Brain microvascular endothelial cell (primary cell): ENCODE results near the gene CLEC4G.
"Not testable (repeated sequence)": the region's sequence is repeated elsewhere in the genome, so short reads cannot be mapped to it uniquely, and the experiment has no call there.

Source experiments
- DNase-seq: peaks from one replicate; pipeline ENCODE4 v3.0.0-alpha.2; 2020
- H3K27ac ChIP-seq: fragments of 250-450 bp; sonication (Bioruptor Pico); 2 replicates; pipeline ENCODE4 v1.5.1; 2020; ENCODE audit warnings: mild to moderate bottlenecking, moderate library complexity
- H3K27me3 ChIP-seq: fragments of 250-450 bp; sonication (Bioruptor Pico); replicated peaks from 2 replicates; pipeline ENCODE4 v1.5.1; 2020; ENCODE audit warnings: mild to moderate bottlenecking
- H3K36me3 ChIP-seq: fragments of 250-450 bp; sonication (Bioruptor Pico); replicated peaks from 2 replicates; pipeline ENCODE4 v1.5.1; 2020; ENCODE audit warnings: mild to moderate bottlenecking
- H3K4me3 ChIP-seq: 2 replicates; pipeline ENCODE4 v1.5.1; 2011; ENCODE audit warnings: low read depth, mild to moderate bottlenecking, control low read depth, low read length, moderate library complexity
- CTCF ChIP-seq: IDR thresholded peaks from 2 replicates; pipeline ENCODE4 v1.5.1; 2011; ENCODE audit warnings: low read depth, mild to moderate bottlenecking, moderate library complexity, low read length, control low read depth, inconsistent platforms; ENCODE audit errors: missing control alignments
- in situ Hi-C: cut with HindIII; loops from 2 replicates; pipeline ENCODE4 v1.10.0; 2017; ENCODE audit warnings: low sequenced_read_pairs, low pct_ligation_motif_present

CLEC4G gene

GRCh38 chr19:7748756-7749155, 16.8 kb upstream of the CLEC4G start:
- no peak for DNase-seq
- in situ Hi-C loops = no loop called here
- Histone ChIP-seq H3K27ac (no peak overlapping the region), H3K27me3 (no peaks in the 10 kb centered on the region), H3K4me3 (no peak overlapping the region), H3K36me3 (no peaks in the 10 kb centered on the region)
- TF ChIP-seq CTCF = peak; percentile 19

- Histone ChIP-seq H3K27me3 (no peaks in the 10 kb centered on the region), H3K36me3 (no peaks in the 10 kb centered on the region), H3K4me3 (no peak overlapping the region), H3K27ac (no peak overlapping the region)
- in situ Hi-C loops = no loop called here
- TF ChIP-seq CTCF = no peak
- no peak for DNase-seq
Observed at GRCh38 chr19:7748171-7748570, 16.3 kb upstream of the CLEC4G start.

GRCh38 chr19:7746903-7747884, 15.3 kb upstream of the CLEC4G start, which contains the start of gene CD209:
Gene CD209 (minus strand): TSS chr19:7747534. CDS start chr19:7747511, 23 bp downstream.
- Histone ChIP-seq H3K4me3 (no peak within 1 kb of the TSS), H3K27ac (no peak within 1 kb of the TSS), H3K36me3 (no peaks in the 10 kb centered on the region), H3K27me3 (no peaks in the 10 kb centered on the region)
- in situ Hi-C loops = no loop called here
- no peak for TF ChIP-seq CTCF
- DNase-seq = no peak

- H3K27ac ChIP-seq, in situ Hi-C loops, H3K4me3 ChIP-seq, DNase-seq, H3K27me3 ChIP-seq, H3K36me3 ChIP-seq: not testable (repeated sequence)
Observed at GRCh38 chr19:7746306-7746705, 14.4 kb upstream of the CLEC4G start.

GRCh38 chr19:7744871-7745650, 13.2 kb upstream of the CLEC4G start:
- no peaks in the 10 kb centered on the region for H3K27me3 ChIP-seq
- DNase-seq = no peak
- H3K27ac ChIP-seq = no peak overlapping the region
- in situ Hi-C loops = no loop called here
- no peak for TF ChIP-seq CTCF
- H3K4me3 ChIP-seq = no peak overlapping the region
- no peaks in the 10 kb centered on the region for H3K36me3 ChIP-seq

GRCh38 chr19:7744199-7744786, 12.4 kb upstream of the CLEC4G start:
- no peak for TF ChIP-seq CTCF
- Histone ChIP-seq H3K27ac (no peak overlapping the region), H3K27me3 (no peaks in the 10 kb centered on the region), H3K4me3 (no peak overlapping the region), H3K36me3 (no peaks in the 10 kb centered on the region)
- in situ Hi-C loops = no loop called here
- DNase-seq = no peak
